NCI-H524 treated with DMSO at 0.1 percent for 48 hours (cell line): ENCODE results near the gene NTM.

Experiments used
- DNase-seq: peaks from one replicate; lab custom pipeline; 2025; lab: John Stamatoyannopoulos, UW

The NTM gene

GRCh38 chr11:131549770-131550169 lies 179.4 kb downstream of the NTM start:
- no peak for DNase-seq

GRCh38 chr11:131560287-131560686 lies 189.9 kb downstream of the NTM start:
- DNase-seq = no peak

- DNase-seq = no peak
Observed at GRCh38 chr11:131561501-131561900, 191.1 kb downstream of the NTM start.

- no peak for DNase-seq
Observed at GRCh38 chr11:131561972-131562371, 191.6 kb downstream of the NTM start.

GRCh38 chr11:131568318-131568717 lies 197.9 kb downstream of the NTM start:
- no peak for DNase-seq

GRCh38 chr11:131571571-131571970 lies 201.2 kb downstream of the NTM start:
- no peak for DNase-seq

- no peak for DNase-seq
Observed at GRCh38 chr11:131572423-131572822, 202.0 kb downstream of the NTM start.

GRCh38 chr11:131579932-131580387 lies 209.5 kb downstream of the NTM start:
- DNase-seq = peak; percentile 71

GRCh38 chr11:131580476-131580875 lies 210.1 kb downstream of the NTM start:
- no peak for DNase-seq

GRCh38 chr11:131581046-131581445 lies 210.6 kb downstream of the NTM start:
- DNase-seq = no peak

- DNase-seq = no peak
Observed at GRCh38 chr11:131582021-131582525, 211.7 kb downstream of the NTM start.

- no peak for DNase-seq
Observed at GRCh38 chr11:131583421-131583820, 213.0 kb downstream of the NTM start.

GRCh38 chr11:131583938-131584337 lies 213.5 kb downstream of the NTM start:
- DNase-seq = no peak

- no peak for DNase-seq
Observed at GRCh38 chr11:131584785-131585592, 214.6 kb downstream of the NTM start.

- DNase-seq = no peak
Observed at GRCh38 chr11:131588057-131588456, 217.6 kb downstream of the NTM start.

- DNase-seq = no peak
Observed at GRCh38 chr11:131591051-131591461, 220.6 kb downstream of the NTM start.

GRCh38 chr11:131592152-131592551 lies 221.7 kb downstream of the NTM start:
- no peak for DNase-seq

- DNase-seq = no peak
Observed at GRCh38 chr11:131592734-131593133, 222.3 kb downstream of the NTM start.

- DNase-seq = no peak
Observed at GRCh38 chr11:131593301-131593700, 222.9 kb downstream of the NTM start.

- no peak for DNase-seq
Observed at GRCh38 chr11:131595797-131596196, 225.4 kb downstream of the NTM start.

- no peak for DNase-seq
Observed at GRCh38 chr11:131597890-131598289, 227.5 kb downstream of the NTM start.

GRCh38 chr11:131598305-131598704 lies 227.9 kb downstream of the NTM start:
- no peak for DNase-seq

GRCh38 chr11:131599285-131599684 lies 228.9 kb downstream of the NTM start:
- no peak for DNase-seq

GRCh38 chr11:131600628-131601027 lies 230.2 kb downstream of the NTM start:
- DNase-seq = no peak
